NB4 (cell line): Measurements from ENCODE around the gene NXF1.
A peak's percentile ranks its signal among the peaks of the same experiment; 100 is the strongest.

Experiments
- CTCF ChIP-seq: IDR thresholded peaks from one replicate; pipeline ENCODE4 v1.5.1; 2012; ENCODE audit warnings: low read depth, low read length
- MAX ChIP-seq: IDR thresholded peaks from 2 replicates; pipeline ENCODE4 v1.6.1; 2011; ENCODE audit warnings: low read depth, low read length
- MYC ChIP-seq: IDR thresholded peaks from 2 replicates; pipeline ENCODE4 v1.6.1; 2011; ENCODE audit warnings: low read depth, low read length
- POLR2A ChIP-seq: IDR thresholded peaks from 2 replicates; pipeline ENCODE4 v1.6.1; 2011; ENCODE audit warnings: mild to moderate bottlenecking; ENCODE audit not compliant: insufficient read length; ENCODE audit errors: extremely low read depth

GRCh38 chr11:62805076-62805892 lies at the start of gene NXF1:
- TF ChIP-seq POLR2A (peak; percentile 100), CTCF (no peak), MYC (peak; percentile 65; the same call in 1 of the 2 replicates), MAX (peak; percentile 76)
